Measurements from ENCODE around the gene UBXN7.
"Not testable (repeated sequence)": the region's sequence is repeated elsewhere in the genome, so short reads cannot be mapped to it uniquely, and the experiment has no call there.

Gene UBXN7

GRCh38 chr3:196414469-196414868, 17.8 kb downstream of the UBXN7 start:
- DNase-seq = no peak

- DNase-seq = no peak
Observed at GRCh38 chr3:196412704-196413103, 19.5 kb downstream of the UBXN7 start.

- DNase-seq = no peak
Observed at GRCh38 chr3:196409409-196409808, 22.8 kb downstream of the UBXN7 start.

- DNase-seq = no peak
Observed at GRCh38 chr3:196408565-196409300, 23.5 kb downstream of the UBXN7 start.

- no peak for DNase-seq
Observed at GRCh38 chr3:196406811-196407470, 25.3 kb downstream of the UBXN7 start.

- DNase-seq = no peak
Observed at GRCh38 chr3:196400331-196400730, 31.9 kb downstream of the UBXN7 start.

- DNase-seq = no peak
Observed at GRCh38 chr3:196399485-196399945, 32.7 kb downstream of the UBXN7 start.

GRCh38 chr3:196398782-196399181, 33.4 kb downstream of the UBXN7 start:
- no peak for DNase-seq

GRCh38 chr3:196397941-196398340, 34.3 kb downstream of the UBXN7 start:
- DNase-seq = no peak

- DNase-seq = no peak
Observed at GRCh38 chr3:196390116-196390515, 42.1 kb downstream of the UBXN7 start.

- no peak for DNase-seq
Observed at GRCh38 chr3:196388956-196389355, 43.3 kb downstream of the UBXN7 start.

GRCh38 chr3:196387941-196388340, 44.3 kb downstream of the UBXN7 start:
- DNase-seq = not testable (repeated sequence)

- DNase-seq = not testable (repeated sequence)
Observed at GRCh38 chr3:196386797-196387196, 45.4 kb downstream of the UBXN7 start.

- not testable (repeated sequence) for DNase-seq
Observed at GRCh38 chr3:196386034-196386433, 46.2 kb downstream of the UBXN7 start.

- DNase-seq = not testable (repeated sequence)
Observed at GRCh38 chr3:196385446-196385845, 46.8 kb downstream of the UBXN7 start.

GRCh38 chr3:196378146-196378841, 53.9 kb downstream of the UBXN7 start:
- DNase-seq = peak in 1 of 5 donors; percentile 49

GRCh38 chr3:196377321-196377720, 54.9 kb downstream of the UBXN7 start:
- no peak for DNase-seq

- no peak for DNase-seq
Observed at GRCh38 chr3:196365736-196366135, 66.5 kb downstream of the UBXN7 start.

GRCh38 chr3:196360586-196360985, 71.6 kb downstream of the UBXN7 start:
- DNase-seq = no peak

- DNase-seq = not testable (repeated sequence)
Observed at GRCh38 chr3:196358540-196358939, 73.7 kb downstream of the UBXN7 start.

GRCh38 chr3:196357905-196358304, 74.3 kb downstream of the UBXN7 start:
- DNase-seq = peak in 1 of 5 donors; percentile 25

- no peak for DNase-seq
Observed at GRCh38 chr3:196356556-196356955, 75.7 kb downstream of the UBXN7 start.

- DNase-seq = no peak
Observed at GRCh38 chr3:196355668-196356067, 76.6 kb downstream of the UBXN7 start.

- no peak for DNase-seq
Observed at GRCh38 chr3:196354132-196354531, 78.1 kb downstream of the UBXN7 start.

All from T-helper 1 cell (primary cell).